ENCODE data around the gene TNK1.

The TNK1 gene

DNA sequence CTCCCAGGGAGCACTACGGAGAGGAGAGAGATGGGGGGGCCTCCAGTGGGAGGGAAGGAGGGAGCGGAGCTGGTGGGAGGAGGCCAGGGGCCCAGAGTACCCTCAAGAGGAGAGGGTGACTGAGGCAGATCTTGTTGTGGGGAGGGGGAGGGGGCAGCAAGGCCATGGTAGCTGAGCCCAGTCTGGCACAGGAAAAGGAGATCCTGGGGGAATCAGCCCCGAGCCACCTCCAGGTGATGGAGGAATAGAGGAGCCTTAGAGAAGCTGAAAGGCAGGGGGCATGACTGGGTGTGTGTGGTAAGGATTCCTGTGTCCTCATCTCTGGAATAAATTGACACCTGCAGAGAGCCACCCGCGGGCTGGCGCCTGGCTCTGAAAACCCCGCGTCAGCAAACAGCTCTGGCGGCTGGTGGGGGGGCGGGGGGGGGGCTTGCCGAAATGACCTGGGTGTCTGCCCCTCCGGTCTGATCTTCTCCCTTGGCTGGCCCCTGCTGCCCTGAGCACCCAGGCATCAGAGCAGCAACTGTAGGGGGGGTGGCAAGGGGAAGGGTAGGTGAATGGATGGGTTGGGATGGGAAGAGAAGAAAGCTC, 25.4 kb downstream of the TNK1 start:
- peak overlapping the region; percentile 57 for H3K9ac ChIP-seq (ENCODE audit: low read length)
- no peaks in the 10 kb centered on the region for H3K36me3 ChIP-seq (ENCODE audit: insufficient read depth, low read length)
- no peaks in the 10 kb centered on the region for H3K9me3 ChIP-seq (ENCODE audit: low read length)
- peak overlapping the region in 1 of 2 donors; percentile 71 for H3K4me3 ChIP-seq (ENCODE audit: low read depth in 1 of 2, low read length in 2 of 2)
- peaks cover 15% of the 10 kb centered on the region for H3K4me1 ChIP-seq (ENCODE audit: insufficient read depth, low read length)
- peak overlapping the region; percentile 45 for H3K27ac ChIP-seq (ENCODE audit: low read depth, low read length)
- H3K27me3 ChIP-seq (ENCODE audit: control insufficient read depth in 1 of 2, insufficient read depth in 2 of 2, low read length in 2 of 2), result no peaks in the 10 kb centered on the region

DNA sequence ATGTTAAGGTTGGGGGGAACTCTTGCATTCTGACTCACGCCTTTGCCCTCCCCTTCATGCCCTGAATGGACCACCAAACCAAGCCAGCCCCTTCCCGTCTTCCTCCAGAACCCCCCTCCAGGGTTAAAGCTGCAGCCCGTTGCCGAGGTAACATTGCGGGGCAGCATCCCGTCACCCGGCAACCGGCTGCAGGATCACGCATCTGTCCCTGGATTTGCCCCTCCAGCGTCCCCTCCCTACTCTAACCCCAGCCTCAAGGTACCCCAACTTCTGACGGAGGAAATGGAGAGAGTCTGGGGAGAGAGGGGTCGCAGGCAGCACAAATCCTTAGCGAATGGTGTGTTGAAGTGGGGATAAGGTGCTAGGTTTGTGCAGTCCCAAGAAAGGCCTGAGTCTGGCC, 26.2 kb downstream of the TNK1 start:
- Histone ChIP-seq H3K9ac (ENCODE audit: low read length) (no peak overlapping the region), H3K27ac (ENCODE audit: low read depth, low read length) (no peak overlapping the region), H3K4me1 (ENCODE audit: insufficient read depth, low read length) (peaks cover 15% of the 10 kb centered on the region), H3K27me3 (ENCODE audit: control insufficient read depth in 1 of 2, insufficient read depth in 2 of 2, low read length in 2 of 2) (no peaks in the 10 kb centered on the region), H3K9me3 (ENCODE audit: low read length) (no peaks in the 10 kb centered on the region), H3K4me3 (ENCODE audit: low read depth in 1 of 2, low read length in 2 of 2) (no peak overlapping the region), H3K36me3 (ENCODE audit: insufficient read depth, low read length) (no peaks in the 10 kb centered on the region)

DNA sequence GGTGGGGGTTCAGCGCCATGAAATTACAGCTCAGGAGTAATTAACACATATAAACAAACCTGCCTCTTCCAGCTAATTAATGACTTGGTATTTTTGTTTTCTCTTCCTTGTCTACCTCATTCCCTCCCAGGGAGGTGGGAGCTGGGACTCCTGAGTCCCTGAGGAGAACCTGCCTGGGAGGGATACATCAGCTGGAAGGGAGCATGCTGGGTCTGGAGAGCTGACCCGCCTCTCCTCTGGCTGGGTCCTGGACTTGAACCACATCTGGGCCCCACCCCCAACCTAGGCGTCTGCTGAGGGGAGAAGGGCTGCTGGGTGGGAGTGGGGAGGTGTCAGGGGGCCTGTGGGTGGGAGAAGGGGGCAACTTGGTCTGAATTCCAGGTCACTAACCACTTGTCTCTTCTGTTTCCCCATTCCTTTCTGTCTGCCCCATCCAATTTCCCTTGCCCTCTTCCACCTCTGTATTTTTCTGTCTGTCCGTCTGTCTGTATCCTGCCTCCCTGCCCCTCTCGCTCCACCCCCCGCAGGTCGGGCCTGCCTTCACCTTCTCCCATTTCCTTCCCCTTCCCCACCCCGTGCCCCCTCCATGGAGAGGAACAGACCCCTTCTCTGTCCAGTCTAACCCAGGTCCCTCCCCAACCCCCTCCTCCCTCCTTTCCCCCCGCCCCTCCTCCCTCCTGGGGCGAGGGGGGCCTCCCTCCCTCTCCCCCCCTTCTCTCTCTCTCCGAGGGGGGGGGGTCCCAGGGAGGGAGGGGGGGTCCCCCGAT, 26.8 kb downstream of the TNK1 start, which contains the start of gene NLGN2:
Gene NLGN2, plus strand, starts transcription at position 361 of the 767 bp plus-strand sequence. CDS start 411 bp downstream, outside the sequence.
- H3K27me3 ChIP-seq (ENCODE audit: control insufficient read depth in 1 of 2, insufficient read depth in 2 of 2, low read length in 2 of 2), result no peaks in the 10 kb centered on the region
- no peak within 1 kb of the TSS for H3K9ac ChIP-seq (ENCODE audit: low read length)
- peaks cover 15% of the 10 kb centered on the region for H3K4me1 ChIP-seq (ENCODE audit: insufficient read depth, low read length)
- H3K36me3 ChIP-seq (ENCODE audit: insufficient read depth, low read length), result no peaks in the 10 kb centered on the region
- no peaks in the 10 kb centered on the region for H3K9me3 ChIP-seq (ENCODE audit: low read length)
- no peak within 1 kb of the TSS for H3K27ac ChIP-seq (ENCODE audit: low read depth, low read length)
- no peak within 1 kb of the TSS for H3K4me3 ChIP-seq (ENCODE audit: low read depth in 1 of 2, low read length in 2 of 2)

DNA sequence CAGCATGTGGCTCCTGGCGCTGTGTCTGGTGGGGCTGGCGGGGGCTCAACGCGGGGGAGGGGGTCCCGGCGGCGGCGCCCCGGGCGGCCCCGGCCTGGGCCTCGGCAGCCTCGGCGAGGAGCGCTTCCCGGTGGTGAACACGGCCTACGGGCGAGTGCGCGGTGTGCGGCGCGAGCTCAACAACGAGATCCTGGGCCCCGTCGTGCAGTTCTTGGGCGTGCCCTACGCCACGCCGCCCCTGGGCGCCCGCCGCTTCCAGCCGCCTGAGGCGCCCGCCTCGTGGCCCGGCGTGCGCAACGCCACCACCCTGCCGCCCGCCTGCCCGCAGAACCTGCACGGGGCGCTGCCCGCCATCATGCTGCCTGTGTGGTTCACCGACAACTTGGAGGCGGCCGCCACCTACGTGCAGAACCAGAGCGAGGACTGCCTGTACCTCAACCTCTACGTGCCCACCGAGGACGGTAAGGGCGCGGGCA, 27.4 kb downstream of the TNK1 start:
- H3K4me3 ChIP-seq (ENCODE audit: low read depth in 1 of 2, low read length in 2 of 2), result no peak overlapping the region

DNA sequence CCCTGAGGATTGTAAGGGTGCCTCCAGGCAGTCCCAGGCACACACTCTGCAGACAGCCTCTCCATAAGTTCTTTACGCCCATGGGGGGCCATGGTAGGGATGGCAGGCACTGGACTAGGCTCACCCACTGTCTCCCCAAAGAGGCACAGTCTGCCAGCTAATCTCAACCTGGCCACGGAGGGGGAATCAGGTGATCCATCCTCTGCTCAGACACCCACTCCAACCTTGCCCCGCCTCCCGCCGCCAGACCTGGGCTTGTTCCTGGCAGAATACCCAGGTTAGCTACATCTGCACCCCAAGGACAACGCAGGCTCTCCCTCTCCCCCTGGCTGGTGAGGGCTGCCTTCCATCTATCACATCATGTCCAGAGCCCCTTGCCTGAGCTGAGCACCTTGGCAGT, 28.0 kb downstream of the TNK1 start:
- no peak overlapping the region for H3K27ac ChIP-seq (ENCODE audit: low read depth, low read length)
- H3K36me3 ChIP-seq (ENCODE audit: insufficient read depth, low read length), result no peaks in the 10 kb centered on the region
- H3K4me3 ChIP-seq (ENCODE audit: low read depth in 1 of 2, low read length in 2 of 2), result no peak overlapping the region
- H3K9me3 ChIP-seq (ENCODE audit: low read length), result no peaks in the 10 kb centered on the region
- no peak overlapping the region for H3K9ac ChIP-seq (ENCODE audit: low read length)
- H3K27me3 ChIP-seq (ENCODE audit: control insufficient read depth in 1 of 2, insufficient read depth in 2 of 2, low read length in 2 of 2), result no peaks in the 10 kb centered on the region
- H3K4me1 ChIP-seq (ENCODE audit: insufficient read depth, low read length), result peaks cover 8% of the 10 kb centered on the region

More for the DNA sequence above, 27.4 kb downstream of the TNK1 start:
- H3K9ac ChIP-seq (ENCODE audit: low read length), result no peak overlapping the region
- H3K36me3 ChIP-seq (ENCODE audit: insufficient read depth, low read length), result no peaks in the 10 kb centered on the region
- peaks cover 8% of the 10 kb centered on the region for H3K4me1 ChIP-seq (ENCODE audit: insufficient read depth, low read length)
- H3K27ac ChIP-seq (ENCODE audit: low read depth, low read length), result no peak overlapping the region
- no peaks in the 10 kb centered on the region for H3K9me3 ChIP-seq (ENCODE audit: low read length)
- H3K27me3 ChIP-seq (ENCODE audit: control insufficient read depth in 1 of 2, insufficient read depth in 2 of 2, low read length in 2 of 2), result no peaks in the 10 kb centered on the region

DNA sequence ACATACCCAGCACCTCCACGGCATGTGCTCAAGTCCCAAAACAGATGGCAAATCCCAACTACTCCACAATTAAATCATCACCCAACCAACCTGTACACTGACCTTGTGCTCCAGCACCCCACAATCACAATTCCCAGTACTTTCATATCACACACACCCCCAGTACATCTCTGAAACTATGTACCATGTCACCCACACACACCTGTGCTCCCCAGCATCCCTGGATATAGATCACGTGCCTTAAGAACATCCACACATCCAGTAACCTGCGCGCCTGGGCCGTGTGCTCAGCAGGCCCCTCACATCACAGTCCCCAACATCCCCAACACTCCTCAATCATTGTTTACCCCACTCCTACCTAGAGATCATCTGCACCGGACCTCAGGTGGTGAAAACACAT, 28.8 kb downstream of the TNK1 start:
- no peaks in the 10 kb centered on the region for H3K36me3 ChIP-seq (ENCODE audit: insufficient read depth, low read length)
- no peaks in the 10 kb centered on the region for H3K9me3 ChIP-seq (ENCODE audit: low read length)
- peaks cover 8% of the 10 kb centered on the region for H3K4me1 ChIP-seq (ENCODE audit: insufficient read depth, low read length)
- no peak overlapping the region for H3K9ac ChIP-seq (ENCODE audit: low read length)
- H3K4me3 ChIP-seq (ENCODE audit: low read depth in 1 of 2, low read length in 2 of 2), result no peak overlapping the region
- no peak overlapping the region for H3K27ac ChIP-seq (ENCODE audit: low read depth, low read length)
- H3K27me3 ChIP-seq (ENCODE audit: control insufficient read depth in 1 of 2, insufficient read depth in 2 of 2, low read length in 2 of 2), result no peaks in the 10 kb centered on the region

DNA sequence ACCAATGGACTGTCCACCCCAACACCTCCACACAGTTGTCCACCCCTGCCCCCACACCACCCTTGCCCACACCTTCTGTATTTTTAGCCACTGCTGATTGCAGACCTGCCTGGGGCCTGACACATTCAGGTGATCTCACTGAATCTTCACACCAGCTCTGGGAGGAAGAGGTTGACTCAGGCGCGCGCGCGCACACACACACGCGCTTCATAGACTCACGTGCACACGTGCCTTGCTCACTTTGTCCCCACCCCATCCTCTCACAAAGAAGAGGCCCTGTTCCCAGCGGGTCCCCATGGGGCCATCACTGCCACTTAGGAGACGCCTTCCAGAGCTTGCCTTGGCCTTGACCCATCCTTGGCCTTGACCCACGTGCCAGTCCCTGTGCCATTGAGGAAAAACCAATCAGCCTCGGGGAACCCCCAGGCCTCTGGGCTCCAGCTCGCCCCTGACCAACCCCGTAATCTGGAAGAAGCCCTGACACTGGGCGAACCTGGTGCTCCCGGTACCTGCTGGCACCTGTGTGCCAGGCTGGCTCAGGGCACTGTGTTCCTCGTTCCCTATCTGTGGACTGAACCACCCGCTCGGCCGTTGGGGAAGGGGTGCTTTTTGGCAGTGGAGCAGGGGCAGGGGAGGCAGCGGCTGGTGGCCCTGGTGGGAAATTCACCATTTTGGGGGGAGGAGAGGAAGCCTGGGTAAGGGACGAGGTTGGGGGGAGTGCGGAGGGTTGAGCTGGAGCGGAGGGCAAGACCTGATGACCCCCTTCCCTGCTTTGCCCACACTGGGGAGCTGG, 29.9 kb downstream of the TNK1 start:
- Histone ChIP-seq H3K9me3 (ENCODE audit: low read length) (no peaks in the 10 kb centered on the region), H3K4me1 (ENCODE audit: insufficient read depth, low read length) (peaks cover 4% of the 10 kb centered on the region), H3K4me3 (ENCODE audit: low read depth in 1 of 2, low read length in 2 of 2) (no peak overlapping the region), H3K9ac (ENCODE audit: low read length) (no peak overlapping the region), H3K36me3 (ENCODE audit: insufficient read depth, low read length) (no peaks in the 10 kb centered on the region), H3K27ac (ENCODE audit: low read depth, low read length) (no peak overlapping the region), H3K27me3 (ENCODE audit: control insufficient read depth in 1 of 2, insufficient read depth in 2 of 2, low read length in 2 of 2) (no peaks in the 10 kb centered on the region)

DNA sequence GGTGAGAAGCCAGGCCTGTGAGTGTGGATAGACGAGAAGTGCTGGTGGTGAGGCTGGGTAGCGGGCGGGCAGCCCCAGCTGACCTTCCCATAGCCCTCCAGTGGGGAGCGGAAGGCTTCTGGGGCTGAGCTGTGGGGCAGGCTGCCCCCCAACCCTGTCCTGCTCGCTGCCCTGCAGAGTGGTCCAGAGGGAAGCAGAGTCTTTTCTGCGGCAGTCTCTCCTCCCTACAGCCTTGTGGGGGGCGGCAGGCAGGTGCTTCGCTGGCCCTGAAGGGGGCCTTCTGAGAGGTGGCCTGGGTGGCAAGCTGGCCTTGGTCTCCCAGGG, 30.5 kb downstream of the TNK1 start:
- H3K27me3 ChIP-seq (ENCODE audit: control insufficient read depth in 1 of 2, insufficient read depth in 2 of 2, low read length in 2 of 2), result no peaks in the 10 kb centered on the region
- no peak overlapping the region for H3K27ac ChIP-seq (ENCODE audit: low read depth, low read length)
- no peak overlapping the region for H3K9ac ChIP-seq (ENCODE audit: low read length)
- H3K9me3 ChIP-seq (ENCODE audit: low read length), result no peaks in the 10 kb centered on the region
- no peak overlapping the region for H3K4me3 ChIP-seq (ENCODE audit: low read depth in 1 of 2, low read length in 2 of 2)
- peaks cover 3% of the 10 kb centered on the region for H3K36me3 ChIP-seq (ENCODE audit: insufficient read depth, low read length)
- no peaks in the 10 kb centered on the region for H3K4me1 ChIP-seq (ENCODE audit: insufficient read depth, low read length)

DNA sequence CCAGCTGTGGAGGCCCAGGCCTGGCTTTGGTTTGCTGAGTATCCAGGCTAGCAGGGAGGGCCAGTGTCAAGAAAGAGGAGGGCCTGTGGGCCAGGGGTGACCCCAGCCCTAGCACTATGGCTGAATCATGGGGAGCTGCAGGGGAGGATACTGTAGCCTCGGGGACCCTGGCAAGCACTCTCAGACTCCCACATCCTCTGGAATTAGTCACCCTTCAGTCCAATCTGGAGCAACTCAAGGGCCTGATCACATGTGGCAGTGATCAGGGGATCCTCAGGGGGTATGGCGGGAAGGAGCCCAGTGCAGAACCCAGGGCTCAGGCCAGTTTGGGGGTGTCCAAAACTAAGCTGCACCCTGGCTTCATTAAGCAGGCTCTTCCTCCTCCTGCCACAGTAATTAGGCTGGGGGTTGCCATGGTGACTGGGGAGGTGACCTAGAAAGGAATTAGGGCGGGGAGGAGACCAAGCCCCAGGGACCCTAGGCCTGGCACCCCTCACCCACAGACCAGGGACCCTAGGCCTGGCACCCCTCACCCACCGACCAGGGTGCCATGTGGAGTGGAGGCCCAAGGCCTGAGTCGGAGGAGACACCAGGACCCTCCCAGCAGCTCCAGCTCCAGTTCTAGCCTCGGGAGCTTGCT, 32.6 kb downstream of the TNK1 start:
- H3K4me1 ChIP-seq (ENCODE audit: insufficient read depth, low read length), result no peaks in the 10 kb centered on the region
- H3K27me3 ChIP-seq (ENCODE audit: control insufficient read depth in 1 of 2, insufficient read depth in 2 of 2, low read length in 2 of 2), result no peaks in the 10 kb centered on the region
- no peak overlapping the region for H3K9ac ChIP-seq (ENCODE audit: low read length)
- H3K4me3 ChIP-seq (ENCODE audit: low read depth in 1 of 2, low read length in 2 of 2), result no peak overlapping the region
- peaks cover 8% of the 10 kb centered on the region for H3K36me3 ChIP-seq (ENCODE audit: insufficient read depth, low read length)
- H3K27ac ChIP-seq (ENCODE audit: low read depth, low read length), result no peak overlapping the region
- H3K9me3 ChIP-seq (ENCODE audit: low read length), result no peaks in the 10 kb centered on the region

DNA sequence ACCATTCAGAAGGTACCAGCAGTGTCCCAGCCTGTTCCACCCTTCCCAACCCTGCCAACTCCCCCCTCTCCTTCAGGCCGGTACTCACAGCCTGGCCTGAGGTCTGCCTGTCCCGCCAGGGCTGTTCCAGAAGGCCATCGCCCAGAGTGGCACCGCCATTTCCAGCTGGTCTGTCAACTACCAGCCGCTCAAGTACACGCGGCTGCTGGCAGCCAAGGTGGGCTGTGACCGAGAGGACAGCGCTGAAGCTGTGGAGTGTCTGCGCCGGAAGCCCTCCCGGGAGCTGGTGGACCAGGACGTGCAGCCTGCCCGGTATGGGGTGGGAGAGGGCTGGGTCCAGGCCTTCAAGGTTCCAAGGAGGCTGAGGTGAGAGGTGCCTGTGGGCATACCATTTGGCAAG, 33.9 kb downstream of the TNK1 start:
- Histone ChIP-seq H3K27me3 (ENCODE audit: control insufficient read depth in 1 of 2, insufficient read depth in 2 of 2, low read length in 2 of 2) (peaks cover 0 to 3% of the 10 kb centered on the region in 2 donors), H3K9me3 (ENCODE audit: low read length) (no peaks in the 10 kb centered on the region), H3K36me3 (ENCODE audit: insufficient read depth, low read length) (peaks cover 8% of the 10 kb centered on the region), H3K27ac (ENCODE audit: low read depth, low read length) (no peak overlapping the region), H3K9ac (ENCODE audit: low read length) (no peak overlapping the region), H3K4me1 (ENCODE audit: insufficient read depth, low read length) (no peaks in the 10 kb centered on the region), H3K4me3 (ENCODE audit: low read depth in 1 of 2, low read length in 2 of 2) (no peak overlapping the region)

DNA sequence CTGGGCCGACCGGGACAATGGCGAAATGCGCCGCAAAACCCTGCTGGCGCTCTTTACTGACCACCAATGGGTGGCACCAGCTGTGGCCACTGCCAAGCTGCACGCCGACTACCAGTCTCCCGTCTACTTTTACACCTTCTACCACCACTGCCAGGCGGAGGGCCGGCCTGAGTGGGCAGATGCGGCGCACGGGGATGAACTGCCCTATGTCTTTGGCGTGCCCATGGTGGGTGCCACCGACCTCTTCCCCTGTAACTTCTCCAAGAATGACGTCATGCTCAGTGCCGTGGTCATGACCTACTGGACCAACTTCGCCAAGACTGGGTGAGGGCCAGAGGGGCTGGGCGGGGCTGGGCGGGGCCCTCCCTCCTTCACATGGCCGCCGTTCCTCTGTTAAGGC, 34.9 kb downstream of the TNK1 start:
- peaks cover 0 to 7% of the 10 kb centered on the region in 2 donors for H3K27me3 ChIP-seq (ENCODE audit: control insufficient read depth in 1 of 2, insufficient read depth in 2 of 2, low read length in 2 of 2)
- H3K9ac ChIP-seq (ENCODE audit: low read length), result no peak overlapping the region
- H3K4me3 ChIP-seq (ENCODE audit: low read depth in 1 of 2, low read length in 2 of 2), result no peak overlapping the region
- no peaks in the 10 kb centered on the region for H3K4me1 ChIP-seq (ENCODE audit: insufficient read depth, low read length)
- H3K9me3 ChIP-seq (ENCODE audit: low read length), result no peaks in the 10 kb centered on the region
- H3K27ac ChIP-seq (ENCODE audit: low read depth, low read length), result no peak overlapping the region
- H3K36me3 ChIP-seq (ENCODE audit: insufficient read depth, low read length), result peaks cover 8% of the 10 kb centered on the region
